ENCODE results near the gene P2RX1.

- TF ChIP-seq SIN3A (IDR thresholded peaks at IDR 0.05; ENCODE audit: borderline replicate concordance, insufficient read depth, low read length) (no peak), TAF1 (IDR thresholded peaks at IDR 0.05; ENCODE audit: borderline replicate concordance, insufficient read depth, low read length) (no peak), POLR2AphosphoS5 (IDR thresholded peaks at IDR 0.05; ENCODE audit: low read depth, low read length) (no peak)
Measured at GRCh38 chr17:3906881-3907280, 9.4 kb downstream of the P2RX1 start.
